ENCODE results near the gene XRCC6. TPM values are rescaled to one million over a fixed set of nuclear protein-coding genes. Genes with fewer than 3 reads are reported as not detected.

XRCC6 gene
- total RNA-seq, 1 experiment from 2014 or later: 414 TPM

- no peak for DNase-seq
- ChIA-PET POLR2A (no interaction called here), CTCF (no interaction called here)
- no TSS peak for BruUV-seq (replicated peaks)
- Mint-ChIP-seq H3K4me1 (ENCODE audit: low read depth, unreplicated experiment) (no peaks in the 10 kb centered on the region), H3K36me3 (ENCODE audit: insufficient read depth, unreplicated experiment) (no peaks in the 10 kb centered on the region), H3K9me3 (ENCODE audit: unreplicated experiment) (no peaks in the 10 kb centered on the region), H3K27me3 (ENCODE audit: insufficient read depth, unreplicated experiment) (no peaks in the 10 kb centered on the region), H3K27ac (ENCODE audit: unreplicated experiment) (no peak overlapping the region), H3K4me3 (ENCODE audit: unreplicated experiment) (no peak overlapping the region)
- intact Hi-C loops (cut with micrococcal nuclease; ENCODE audit: unreplicated experiment): no loop called here
- no peaks in the 10 kb centered on the region for H3K9me3 ChIP-seq
- H3K4me1 ChIP-seq: no peaks in the 10 kb centered on the region
- no peak overlapping the region for H3K4me3 ChIP-seq (ENCODE audit: low read depth, low read length)
- no peak for TF ChIP-seq CTCF (IDR thresholded peaks at IDR 0.05; ENCODE audit: insufficient read depth in 1 of 2, low read depth in 1 of 2, low read length in 1 of 2, severe bottlenecking in 1 of 2, unreplicated experiment in 1 of 2)
- no peaks in the 10 kb centered on the region; the same call in none of the 2 replicates for H3K36me3 ChIP-seq (ENCODE audit: control insufficient read depth, insufficient read depth, low read length)
- no peaks in the 10 kb centered on the region for H3K27me3 ChIP-seq (replicated peaks; ENCODE audit: control insufficient read depth, insufficient read depth, low read length)
Measured at GRCh38 chr22:41579297-41579996, 41.6 kb upstream of the XRCC6 start.

DNA sequence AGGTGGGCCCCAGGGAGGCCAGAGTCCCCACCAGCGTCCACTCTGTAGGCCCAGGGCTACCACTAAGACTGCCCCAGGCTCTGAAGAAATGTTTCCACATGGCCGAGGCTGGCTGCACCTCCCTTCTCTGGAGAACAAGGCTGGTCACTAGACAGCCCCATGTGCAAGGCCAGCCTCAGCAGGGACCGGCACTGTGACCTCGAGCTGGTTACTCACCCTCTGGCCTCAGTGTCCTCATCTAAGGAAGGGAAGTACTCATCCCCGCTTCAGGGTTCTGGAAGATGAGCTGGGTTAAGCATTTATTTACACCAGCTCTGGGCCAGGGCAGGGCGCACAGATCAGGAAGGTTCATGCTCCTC, 41.1 kb upstream of the XRCC6 start:
- DNase-seq: no peak
- no peak overlapping the region for H3K4me3 ChIP-seq (ENCODE audit: low read depth, low read length)
- no TSS peak for BruUV-seq (replicated peaks)
- no peaks in the 10 kb centered on the region for H3K9me3 ChIP-seq
- intact Hi-C loops (cut with micrococcal nuclease; ENCODE audit: unreplicated experiment): loop anchor here (10.0 kb wide), 1 partner anchor 495 kb away; the partner anchor contains the start of genes NAGA, PHETA2 and SMDT1
- no peaks in the 10 kb centered on the region for H3K9me3 Mint-ChIP-seq (ENCODE audit: unreplicated experiment)
- H3K4me3 Mint-ChIP-seq (ENCODE audit: unreplicated experiment): no peak overlapping the region
- no peaks in the 10 kb centered on the region for H3K27me3 ChIP-seq (replicated peaks; ENCODE audit: control insufficient read depth, insufficient read depth, low read length)
- no peaks in the 10 kb centered on the region for H3K4me1 Mint-ChIP-seq (ENCODE audit: low read depth, unreplicated experiment)
- TF ChIP-seq CTCF (IDR thresholded peaks at IDR 0.05; ENCODE audit: insufficient read depth in 1 of 2, low read depth in 1 of 2, low read length in 1 of 2, severe bottlenecking in 1 of 2, unreplicated experiment in 1 of 2): no peak
- no peaks in the 10 kb centered on the region for H3K27me3 Mint-ChIP-seq (ENCODE audit: insufficient read depth, unreplicated experiment)
- no peaks in the 10 kb centered on the region for H3K36me3 Mint-ChIP-seq (ENCODE audit: insufficient read depth, unreplicated experiment)
- H3K27ac Mint-ChIP-seq (ENCODE audit: unreplicated experiment): no peak overlapping the region
- ChIA-PET POLR2A (no interaction called here), CTCF (interaction anchor here (2.3 kb wide), 1 partner anchor 10 kb away, joined by 9 read pairs; the partner anchor contains the start of gene PMM1)
- H3K4me1 ChIP-seq: no peaks in the 10 kb centered on the region
- no peaks in the 10 kb centered on the region; the same call in none of the 2 replicates for H3K36me3 ChIP-seq (ENCODE audit: control insufficient read depth, insufficient read depth, low read length)

- TF ChIP-seq CTCF (IDR thresholded peaks at IDR 0.05; ENCODE audit: insufficient read depth in 1 of 2, low read depth in 1 of 2, low read length in 1 of 2, severe bottlenecking in 1 of 2, unreplicated experiment in 1 of 2): no peak
- H3K4me1 ChIP-seq: peaks cover 4% of the 10 kb centered on the region
- Mint-ChIP-seq H3K27me3 (ENCODE audit: insufficient read depth, unreplicated experiment) (no peaks in the 10 kb centered on the region), H3K36me3 (ENCODE audit: insufficient read depth, unreplicated experiment) (no peaks in the 10 kb centered on the region), H3K4me3 (ENCODE audit: unreplicated experiment) (no peak overlapping the region), H3K9me3 (ENCODE audit: unreplicated experiment) (no peaks in the 10 kb centered on the region), H3K27ac (ENCODE audit: unreplicated experiment) (no peak overlapping the region), H3K4me1 (ENCODE audit: low read depth, unreplicated experiment) (no peaks in the 10 kb centered on the region)
- intact Hi-C loops (cut with micrococcal nuclease; ENCODE audit: unreplicated experiment): loop anchor here (10.0 kb wide), 1 partner anchor 492 kb away; the partner anchor contains the start of genes NAGA, PHETA2 and SMDT1
- no peak for DNase-seq
- ChIA-PET POLR2A (no interaction called here), CTCF (no interaction called here)
- H3K9me3 ChIP-seq: no peaks in the 10 kb centered on the region
- BruUV-seq (replicated peaks): no TSS peak
- H3K4me3 ChIP-seq (ENCODE audit: low read depth, low read length): no peak overlapping the region
- no peaks in the 10 kb centered on the region; the same call in none of the 2 replicates for H3K36me3 ChIP-seq (ENCODE audit: control insufficient read depth, insufficient read depth, low read length)
- H3K27me3 ChIP-seq (replicated peaks; ENCODE audit: control insufficient read depth, insufficient read depth, low read length): no peaks in the 10 kb centered on the region
Measured at GRCh38 chr22:41582694-41583093, 38.4 kb upstream of the XRCC6 start.
